ENCODE data around the gene EZR.

DNA sequence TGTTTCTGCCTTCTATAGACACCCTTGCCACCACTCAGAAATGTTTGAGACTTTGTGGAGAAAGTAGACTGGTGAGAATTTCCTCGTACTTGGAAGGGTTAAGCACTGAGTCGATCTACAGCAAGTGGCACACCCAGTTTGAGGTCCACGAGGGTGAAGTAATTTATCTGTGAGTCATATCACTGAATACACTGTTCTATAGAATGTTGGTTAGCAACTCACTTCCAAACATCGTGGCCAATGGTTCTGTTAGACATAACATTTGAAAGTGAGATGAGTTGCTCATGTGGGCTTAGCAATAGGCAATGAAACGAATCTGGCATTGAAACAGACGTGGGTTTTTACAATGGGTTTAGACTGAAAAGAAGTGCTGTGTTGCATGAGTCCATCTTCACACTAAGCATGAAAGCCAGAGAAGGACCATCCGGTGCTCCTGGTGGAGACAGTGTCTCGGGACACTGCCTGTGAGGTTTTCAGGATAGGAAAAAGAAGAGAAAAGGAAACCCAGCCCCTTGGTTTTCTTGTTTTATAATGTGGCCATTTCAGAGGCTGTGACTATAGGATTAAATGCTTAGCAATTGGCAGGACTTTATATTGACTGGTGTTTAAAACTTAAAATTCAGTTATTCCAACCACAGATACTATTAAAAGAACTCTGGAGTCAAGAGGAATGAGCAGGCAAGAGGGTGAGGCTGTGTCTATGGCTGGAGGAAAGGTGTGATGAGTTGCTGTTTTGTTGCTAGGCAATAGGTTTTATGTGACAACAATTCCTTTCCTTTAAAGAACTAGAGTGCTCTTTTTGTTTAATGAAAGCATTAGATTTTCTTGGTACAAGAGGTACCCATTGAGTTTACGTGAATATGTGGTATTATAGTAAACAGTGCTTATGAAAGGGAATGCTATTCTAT lies 31.0 kb upstream of the EZR start:
- TF ChIP-seq, protein P1, sequence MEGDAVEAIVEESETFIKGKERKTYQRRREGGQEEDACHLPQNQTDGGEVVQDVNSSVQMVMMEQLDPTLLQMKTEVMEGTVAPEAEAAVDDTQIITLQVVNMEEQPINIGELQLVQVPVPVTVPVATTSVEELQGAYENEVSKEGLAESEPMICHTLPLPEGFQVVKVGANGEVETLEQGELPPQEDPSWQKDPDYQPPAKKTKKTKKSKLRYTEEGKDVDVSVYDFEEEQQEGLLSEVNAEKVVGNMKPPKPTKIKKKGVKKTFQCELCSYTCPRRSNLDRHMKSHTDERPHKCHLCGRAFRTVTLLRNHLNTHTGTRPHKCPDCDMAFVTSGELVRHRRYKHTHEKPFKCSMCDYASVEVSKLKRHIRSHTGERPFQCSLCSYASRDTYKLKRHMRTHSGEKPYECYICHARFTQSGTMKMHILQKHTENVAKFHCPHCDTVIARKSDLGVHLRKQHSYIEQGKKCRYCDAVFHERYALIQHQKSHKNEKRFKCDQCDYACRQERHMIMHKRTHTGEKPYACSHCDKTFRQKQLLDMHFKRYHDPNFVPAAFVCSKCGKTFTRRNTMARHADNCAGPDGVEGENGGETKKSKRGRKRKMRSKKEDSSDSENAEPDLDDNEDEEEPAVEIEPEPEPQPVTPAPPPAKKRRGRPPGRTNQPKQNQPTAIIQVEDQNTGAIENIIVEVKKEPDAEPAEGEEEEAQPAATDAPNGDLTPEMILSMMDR (IDR thresholded peaks at IDR 0.05 in 2 of 3, conservative IDR thresholded peaks at IDR 0.05 in 1 of 3; ENCODE audit: borderline replicate concordance in 1 of 3, insufficient read depth in 1 of 3, low read depth in 2 of 3, low read length in 2 of 3), result no peak
- TF ChIP-seq SIN3A (IDR thresholded peaks at IDR 0.05; ENCODE audit: low read depth) (no peak), SP1 (IDR thresholded peaks at IDR 0.05; ENCODE audit: low read depth) (no peak), ZNF274 (IDR thresholded peaks at IDR 0.05; ENCODE audit: low read depth, low read length) (no peak), CEBPB (IDR thresholded peaks at IDR 0.05; ENCODE audit: low read depth) (no peak), ELF1 (IDR thresholded peaks at IDR 0.05; ENCODE audit: borderline replicate concordance, low read depth) (no peak), POLR2AphosphoS5 (IDR thresholded peaks at IDR 0.05; ENCODE audit: low read depth, low read length) (peak; percentile 58)
- TF ChIP-seq, protein P2, sequence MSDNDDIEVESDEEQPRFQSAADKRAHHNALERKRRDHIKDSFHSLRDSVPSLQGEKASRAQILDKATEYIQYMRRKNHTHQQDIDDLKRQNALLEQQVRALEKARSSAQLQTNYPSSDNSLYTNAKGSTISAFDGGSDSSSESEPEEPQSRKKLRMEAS (IDR thresholded peaks at IDR 0.05), result no peak
- TF ChIP-seq, protein P3, sequence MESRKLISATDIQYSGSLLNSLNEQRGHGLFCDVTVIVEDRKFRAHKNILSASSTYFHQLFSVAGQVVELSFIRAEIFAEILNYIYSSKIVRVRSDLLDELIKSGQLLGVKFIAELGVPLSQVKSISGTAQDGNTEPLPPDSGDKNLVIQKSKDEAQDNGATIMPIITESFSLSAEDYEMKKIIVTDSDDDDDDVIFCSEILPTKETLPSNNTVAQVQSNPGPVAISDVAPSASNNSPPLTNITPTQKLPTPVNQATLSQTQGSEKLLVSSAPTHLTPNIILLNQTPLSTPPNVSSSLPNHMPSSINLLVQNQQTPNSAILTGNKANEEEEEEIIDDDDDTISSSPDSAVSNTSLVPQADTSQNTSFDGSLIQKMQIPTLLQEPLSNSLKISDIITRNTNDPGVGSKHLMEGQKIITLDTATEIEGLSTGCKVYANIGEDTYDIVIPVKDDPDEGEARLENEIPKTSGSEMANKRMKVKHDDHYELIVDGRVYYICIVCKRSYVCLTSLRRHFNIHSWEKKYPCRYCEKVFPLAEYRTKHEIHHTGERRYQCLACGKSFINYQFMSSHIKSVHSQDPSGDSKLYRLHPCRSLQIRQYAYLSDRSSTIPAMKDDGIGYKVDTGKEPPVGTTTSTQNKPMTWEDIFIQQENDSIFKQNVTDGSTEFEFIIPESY (IDR thresholded peaks at IDR 0.05; ENCODE audit: extremely low read depth, insufficient replicate concordance, low read length), result no peak

Data from HCT116 (cell line).